Endothelial cell of umbilical vein (primary cell): Measurements from ENCODE around the gene SMARCAL1. TPM values are rescaled to one million over a fixed set of nuclear protein-coding genes. Genes with fewer than 3 reads are reported as not detected.

Experiments used
- BruUV-seq: library from RNA; stranded (reverse); fragments of 400-500 nt; replicated peaks from 2 replicates; lab custom pipeline; 2021; lab: Mats Ljungman, UMichigan
- CTCF ChIA-PET: fragments of 300-600, 350-600 bp; sonication (Branson Sonifier 250); formaldehyde crosslinking; loops from one replicate; lab custom pipeline; 2021; ENCODE audit warnings: antibody characterized with exemption, inconsistent platforms; lab: Charles Lee
- POLR2A ChIA-PET: fragments of 300-600, 350-600 bp; sonication (Branson Sonifier 250); formaldehyde crosslinking; loops from one replicate; lab custom pipeline; 2021; ENCODE audit warnings: antibody characterized with exemption, inconsistent platforms; lab: Charles Lee
- DNase-seq: peaks from one replicate; pipeline ENCODE4 v3.0.0-alpha.2; 2011; ENCODE audit warnings: low read depth, low spot score
- FAIRE-seq: peaks from 2 replicates; lab custom pipeline; 2011; peaks lifted over from hg19 to GRCh38; lab: Jason Lieb, UNC
- H2AFZ ChIP-seq: 2 replicates; pipeline ENCODE4 v1.6.0; 2012; ENCODE audit warnings: low read depth, low read length, control low read depth, inconsistent platforms
- H3K27ac ChIP-seq: 2 replicates; pipeline ENCODE4 v1.5.1; 2011; ENCODE audit warnings: low read depth, mild to moderate bottlenecking, control low read depth, low read length, moderate library complexity; ENCODE audit not compliant: insufficient read depth
- H3K27me3 ChIP-seq, 2 experiments: 2 replicates each; pipeline versions ENCODE4 v1.6.0 to v1.6.1; 2011; ENCODE audit warnings: low read length in 2 of 2, mixed read lengths in 1 of 2; ENCODE audit not compliant: control insufficient read depth in 2 of 2, insufficient read depth in 2 of 2
- H3K36me3 ChIP-seq, 2 experiments: 2 replicates in 1 of 2; 3 replicates in 1 of 2; pipeline ENCODE4 v1.5.1; 2011; ENCODE audit warnings: low read length in 2 of 2, mild to moderate bottlenecking in 1 of 2, moderate library complexity in 1 of 2; ENCODE audit not compliant: control insufficient read depth in 2 of 2, insufficient read depth in 2 of 2; ENCODE audit errors: extremely low read depth in 1 of 2
- H3K4me1 ChIP-seq: 3 replicates; pipeline ENCODE4 v1.5.1; 2011; ENCODE audit warnings: mild to moderate bottlenecking, low read length; ENCODE audit not compliant: control insufficient read depth, insufficient read depth; ENCODE audit errors: extremely low read depth
- H3K4me2 ChIP-seq: 2 replicates; pipeline ENCODE4 v1.6.1; 2011; ENCODE audit warnings: low read length, control low read depth, mixed read lengths; ENCODE audit not compliant: insufficient read depth
- H3K4me3 ChIP-seq, 3 experiments: fragments of 200-600 bp in 1 of 3; sonication (generic), shearing (Covaris generic) in 1 of 3; replicated peaks in 1 of 3; 2 replicates each; pipeline ENCODE4 v1.5.1; 2011 to 2016; ENCODE audit warnings: control low read depth in 3 of 3, low read length in 3 of 3, mild to moderate bottlenecking in 2 of 3, inconsistent platforms in 1 of 3, low read depth in 1 of 3, moderate library complexity in 1 of 3; ENCODE audit not compliant: insufficient read depth in 1 of 3
- H3K79me2 ChIP-seq: 2 replicates; pipeline ENCODE4 v1.6.0; 2012; ENCODE audit warnings: low read length, inconsistent platforms; ENCODE audit not compliant: control insufficient read depth, insufficient read depth
- H3K9ac ChIP-seq: replicated peaks from 2 replicates; pipeline ENCODE3; 2011; ENCODE audit warnings: low read length, control low read depth; ENCODE audit not compliant: insufficient read depth; ENCODE audit errors: extremely low read depth
- H3K9me1 ChIP-seq: replicated peaks from 3 replicates; pipeline ENCODE4 v1.6.0; 2011; ENCODE audit warnings: mild to moderate bottlenecking, low read length; ENCODE audit not compliant: control insufficient read depth, insufficient read depth; ENCODE audit errors: extremely low read depth
- H3K9me3 ChIP-seq: replicated peaks from 2 replicates; pipeline ENCODE4 v1.5.1; 2012; ENCODE audit warnings: low read length, inconsistent platforms; ENCODE audit not compliant: control insufficient read depth, insufficient read depth
- H4K20me1 ChIP-seq: replicated peaks from 2 replicates; pipeline ENCODE3; 2011; ENCODE audit warnings: mild to moderate bottlenecking, low read length; ENCODE audit not compliant: control insufficient read depth, insufficient read depth; ENCODE audit errors: extremely low read depth
- EZH2 ChIP-seq: IDR thresholded peaks from 2 replicates; pipeline ENCODE4 v1.6.1; 2012; ENCODE audit warnings: borderline replicate concordance, low read depth, mild to moderate bottlenecking, moderate library complexity, low read length, inconsistent platforms; ENCODE audit not compliant: severe bottlenecking
- FOS ChIP-seq: IDR thresholded peaks from 2 replicates; pipeline ENCODE4 v1.6.1; 2011; ENCODE audit warnings: mild to moderate bottlenecking, low read length, moderate library complexity, borderline replicate concordance; ENCODE audit not compliant: insufficient read depth
- GATA2 ChIP-seq: IDR thresholded peaks from 2 replicates; pipeline ENCODE4 v1.7.0; 2011; ENCODE audit warnings: low read depth, mild to moderate bottlenecking, moderate library complexity, mixed read lengths, low read length; ENCODE audit not compliant: insufficient read length, insufficient read depth
- JUN ChIP-seq: IDR thresholded peaks from 2 replicates; pipeline ENCODE4 v1.6.1; 2011; ENCODE audit warnings: borderline replicate concordance, low read depth; ENCODE audit not compliant: insufficient read length, insufficient read depth
- MYC ChIP-seq: IDR thresholded peaks from one replicate; pipeline ENCODE4 v1.6.1; 2011; ENCODE audit warnings: mild to moderate bottlenecking, low read depth, low read length
- POLR2A ChIP-seq: IDR thresholded peaks from 2 replicates; pipeline ENCODE4 v1.6.1; 2012; ENCODE audit warnings: low read depth, mild to moderate bottlenecking, control low read depth, low read length
- POLR2AphosphoS5 ChIP-seq: IDR thresholded peaks from 2 replicates; pipeline ENCODE4 v1.6.1; 2012; ENCODE audit warnings: low read depth, mild to moderate bottlenecking, control low read depth, low read length, moderate library complexity; ENCODE audit not compliant: insufficient read depth
- dilution Hi-C: fragments of 300-500 bp; cut with MboI; formaldehyde crosslinking; loops from one replicate; pipeline ENCODE4 v1.15.0; 2019; ENCODE audit warnings: low sequenced_read_pairs; ENCODE audit not compliant: extremely low pct_ligation_motif_present
- intact Hi-C: fragments of 100-400 bp; cut with micrococcal nuclease; formaldehyde crosslinking; loops from one replicate; pipeline ENCODE4 v1.10.0; 2022
- polyA plus RNA-seq, 4 experiments: library from polyadenylated mRNA; depleted of rRNA in 3 of 4; stranded (reverse) in 3 of 4; unstranded in 1 of 4; fragments of >200 nt; gene quantifications; 2 replicates each; pipeline versions ENCODE4 v1.2.1 to v1.2.3, GENCODE V29; 2011 to 2012; ENCODE audit warnings: missing spikeins in 1 of 4
- total RNA-seq: library from RNA; stranded (reverse); gene quantifications from 2 replicates; pipeline ENCODE4 v1.2.3, GENCODE V29; 2021
- TF ChIP-seq, protein P1 (sequence below), 2 donors: IDR thresholded peaks; 1 replicate in 1 of 2; 2 replicates in 1 of 2; pipeline ENCODE4 v1.5.1; 2011; ENCODE audit warnings: low read length in 2 of 2, mild to moderate bottlenecking in 2 of 2, moderate library complexity in 2 of 2, control low read depth in 1 of 2, inconsistent platforms in 1 of 2, low read depth in 1 of 2; ENCODE audit not compliant: insufficient read depth in 1 of 2; ENCODE audit errors: extremely low read depth in 1 of 2
- TF ChIP-seq, protein P2 (sequence below): IDR thresholded peaks from 2 replicates; pipeline ENCODE4 v1.6.1; 2011; ENCODE audit not compliant: insufficient read depth, insufficient read length

Gene SMARCAL1
- total and polyA plus RNA-seq, 2 donors (not counting 3 experiments of a cell fraction or from before 2014, with no cell fraction given): 25.4 to 30.7 TPM

DNA sequence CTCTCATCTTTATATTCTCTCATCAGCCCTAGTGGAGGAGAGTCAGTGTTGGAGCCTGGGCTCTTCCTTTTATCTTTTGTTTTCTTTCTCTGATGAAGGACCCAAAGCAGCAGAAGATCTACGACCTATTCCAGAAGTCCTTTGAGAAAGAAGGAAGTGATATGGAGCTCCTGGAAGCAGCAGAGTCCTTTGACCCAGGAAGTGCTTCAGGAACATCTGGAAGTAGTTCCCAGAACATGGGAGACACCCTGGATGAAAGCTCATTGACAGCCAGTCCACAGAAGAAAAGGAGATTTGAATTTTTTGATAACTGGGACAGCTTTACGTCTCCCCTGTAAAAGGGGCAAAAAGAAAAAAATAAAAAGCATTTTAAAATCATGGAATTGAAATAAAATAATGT is 70.4 kb downstream of the SMARCAL1 start:
- Histone ChIP-seq H3K9ac (no peak overlapping the region), H3K4me2 (no peak overlapping the region), H2AFZ (no peak overlapping the region), H3K9me3 (no peaks in the 10 kb centered on the region), H3K9me1 (no peaks in the 10 kb centered on the region), H3K36me3 (peaks cover 0 to 6% of the 10 kb centered on the region in 2 experiments), H3K4me3 (no peak overlapping the region), H4K20me1 (no peaks in the 10 kb centered on the region), H3K4me1 (peaks cover 27% of the 10 kb centered on the region), H3K27me3 (no peaks in the 10 kb centered on the region), H3K27ac (no peak overlapping the region), H3K79me2 (no peaks in the 10 kb centered on the region)
- dilution Hi-C loops (no loop called here), intact Hi-C loops (no loop called here)
- ChIA-PET POLR2A (interaction anchor here (1.0 kb wide), 1 partner anchor 16 kb away, joined by 3 read pairs; the partner anchor contains the start of gene RPL37A), CTCF (interaction anchor here (1.4 to 1.5 kb wide), 2 partner anchors 10 to 13 kb away, joined by 3 read pairs; no protein-coding TSS in a partner anchor)
- BruUV-seq: no TSS peak
- FAIRE-seq (no peak), DNase-seq (no peak)
- TF ChIP-seq GATA2 (no peak), JUN (no peak), MYC (no peak), FOS (no peak)

DNA sequence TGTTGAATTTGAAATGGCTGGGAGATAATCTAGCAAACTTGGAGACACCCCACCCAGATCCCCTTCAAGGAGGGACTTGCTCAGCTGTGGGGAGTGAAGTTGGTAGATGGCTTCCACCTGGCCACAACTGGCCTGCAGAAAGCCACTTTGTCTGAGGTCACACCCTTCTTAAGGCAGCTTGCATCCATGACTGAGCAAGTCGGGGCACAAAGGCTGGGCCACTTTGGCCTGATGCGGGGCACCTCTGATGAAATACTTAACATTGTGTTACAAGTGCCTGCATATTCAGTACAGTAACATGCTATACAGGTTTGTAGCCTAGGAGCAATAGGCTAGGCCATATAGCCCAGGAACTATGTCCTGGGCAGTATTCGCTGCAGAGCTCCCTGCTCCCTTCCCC is 73.0 kb downstream of the SMARCAL1 start:
- no peak for DNase-seq
- Histone ChIP-seq H3K4me3 (no peak overlapping the region), H3K27ac (no peak overlapping the region), H4K20me1 (no peaks in the 10 kb centered on the region), H3K36me3 (peaks cover 0 to 6% of the 10 kb centered on the region in 2 experiments), H3K9me3 (no peaks in the 10 kb centered on the region), H2AFZ (no peak overlapping the region), H3K9me1 (no peaks in the 10 kb centered on the region), H3K27me3 (no peaks in the 10 kb centered on the region), H3K9ac (no peak overlapping the region), H3K4me1 (peaks cover 19% of the 10 kb centered on the region), H3K79me2 (no peaks in the 10 kb centered on the region), H3K4me2 (no peak overlapping the region)
- ChIA-PET POLR2A (interaction anchor here (1.1 kb wide), 1 partner anchor 13 kb away, joined by 4 read pairs; the partner anchor contains the start of gene RPL37A), CTCF (no interaction called here)
- TF ChIP-seq JUN: no peak
- TF ChIP-seq, protein P1, sequence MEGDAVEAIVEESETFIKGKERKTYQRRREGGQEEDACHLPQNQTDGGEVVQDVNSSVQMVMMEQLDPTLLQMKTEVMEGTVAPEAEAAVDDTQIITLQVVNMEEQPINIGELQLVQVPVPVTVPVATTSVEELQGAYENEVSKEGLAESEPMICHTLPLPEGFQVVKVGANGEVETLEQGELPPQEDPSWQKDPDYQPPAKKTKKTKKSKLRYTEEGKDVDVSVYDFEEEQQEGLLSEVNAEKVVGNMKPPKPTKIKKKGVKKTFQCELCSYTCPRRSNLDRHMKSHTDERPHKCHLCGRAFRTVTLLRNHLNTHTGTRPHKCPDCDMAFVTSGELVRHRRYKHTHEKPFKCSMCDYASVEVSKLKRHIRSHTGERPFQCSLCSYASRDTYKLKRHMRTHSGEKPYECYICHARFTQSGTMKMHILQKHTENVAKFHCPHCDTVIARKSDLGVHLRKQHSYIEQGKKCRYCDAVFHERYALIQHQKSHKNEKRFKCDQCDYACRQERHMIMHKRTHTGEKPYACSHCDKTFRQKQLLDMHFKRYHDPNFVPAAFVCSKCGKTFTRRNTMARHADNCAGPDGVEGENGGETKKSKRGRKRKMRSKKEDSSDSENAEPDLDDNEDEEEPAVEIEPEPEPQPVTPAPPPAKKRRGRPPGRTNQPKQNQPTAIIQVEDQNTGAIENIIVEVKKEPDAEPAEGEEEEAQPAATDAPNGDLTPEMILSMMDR (IDR thresholded peaks at IDR 0.05; ENCODE audit: extremely low read depth in 1 of 2, insufficient read depth in 1 of 2, low read depth in 1 of 2, low read length in 2 of 2): no peak
- TF ChIP-seq, protein P2, sequence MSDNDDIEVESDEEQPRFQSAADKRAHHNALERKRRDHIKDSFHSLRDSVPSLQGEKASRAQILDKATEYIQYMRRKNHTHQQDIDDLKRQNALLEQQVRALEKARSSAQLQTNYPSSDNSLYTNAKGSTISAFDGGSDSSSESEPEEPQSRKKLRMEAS: no peak
- TF ChIP-seq MYC: no peak
- TF ChIP-seq POLR2AphosphoS5: no peak
- TF ChIP-seq POLR2A: no peak
- TF ChIP-seq EZH2: no peak
- TF ChIP-seq GATA2: no peak
- TF ChIP-seq FOS: no peak
- BruUV-seq: no TSS peak
- dilution Hi-C loops (no loop called here), intact Hi-C loops (no loop called here)
- FAIRE-seq: no peak
